ENCODE results near the gene KCNH1.
"Not testable (repeated sequence)": the region's sequence is repeated elsewhere in the genome, so short reads cannot be mapped to it uniquely, and the experiment has no call there.

The KCNH1 gene

GRCh38 chr1:211007830-211008229 lies 126.1 kb downstream of the KCNH1 start:
- no peak overlapping the region for H3K4me3 ChIP-seq (ENCODE audit: low read depth in 1 of 2, low read length in 2 of 2)
- H3K9me3 ChIP-seq (ENCODE audit: low read length): no peaks in the 10 kb centered on the region
- H3K27me3 ChIP-seq (ENCODE audit: control insufficient read depth in 1 of 2, insufficient read depth in 2 of 2, low read length in 2 of 2): no peaks in the 10 kb centered on the region
- H3K4me1 ChIP-seq (ENCODE audit: insufficient read depth, low read length): no peaks in the 10 kb centered on the region
- H3K9ac ChIP-seq (ENCODE audit: low read length): no peak overlapping the region
- no peak overlapping the region for H3K27ac ChIP-seq (ENCODE audit: low read depth, low read length)
- H3K36me3 ChIP-seq (ENCODE audit: insufficient read depth, low read length): no peaks in the 10 kb centered on the region

DNA sequence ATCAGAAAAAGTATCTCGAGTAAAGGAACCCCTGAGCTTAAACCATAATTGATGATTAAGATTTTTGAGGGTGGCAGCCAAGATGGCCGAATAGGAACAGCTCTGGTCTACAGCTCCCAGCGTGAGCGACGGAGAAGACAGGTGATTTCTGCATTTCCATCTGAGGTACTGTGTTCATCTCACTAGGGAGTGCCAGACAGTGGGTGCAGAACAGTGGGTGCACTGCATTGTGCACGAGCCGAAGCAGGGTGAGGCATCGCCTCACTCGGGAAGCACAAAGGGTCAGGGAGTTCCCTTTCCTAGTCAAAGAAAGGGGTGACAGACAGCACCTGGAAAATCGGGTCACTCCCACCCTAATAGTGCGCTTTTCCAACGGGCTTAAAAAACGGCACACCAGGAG lies 138.0 kb downstream of the KCNH1 start:
- not testable (repeated sequence) for H3K4me3 ChIP-seq (ENCODE audit: low read depth in 1 of 2, low read length in 2 of 2); H3K27ac ChIP-seq (ENCODE audit: low read depth, low read length); H3K27me3 ChIP-seq (ENCODE audit: control insufficient read depth in 1 of 2, insufficient read depth in 2 of 2, low read length in 2 of 2); H3K36me3 ChIP-seq (ENCODE audit: insufficient read depth, low read length); H3K9ac ChIP-seq (ENCODE audit: low read length); H3K9me3 ChIP-seq (ENCODE audit: low read length); H3K4me1 ChIP-seq (ENCODE audit: insufficient read depth, low read length)

DNA sequence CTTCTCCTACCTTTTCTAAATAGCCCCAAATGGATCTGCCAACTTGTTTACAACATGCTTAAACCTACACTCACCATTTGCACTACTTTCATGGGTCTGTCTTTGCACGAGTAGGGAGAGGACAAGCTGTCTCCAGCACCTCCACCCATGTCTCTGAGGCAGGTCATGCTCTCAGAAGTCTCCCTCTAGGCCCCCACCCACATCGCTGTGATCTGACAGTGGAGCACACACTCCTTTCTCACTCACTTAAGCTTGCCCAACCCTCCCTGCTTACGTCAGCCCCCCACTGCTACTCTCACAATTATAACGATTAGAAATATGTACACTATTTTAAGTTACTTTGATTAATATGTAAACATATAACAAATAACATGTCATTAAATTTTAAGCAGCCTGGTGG lies 141.1 kb downstream of the KCNH1 start:
- H3K27ac ChIP-seq (ENCODE audit: low read depth, low read length): no peak overlapping the region
- no peaks in the 10 kb centered on the region for H3K27me3 ChIP-seq (ENCODE audit: control insufficient read depth in 1 of 2, insufficient read depth in 2 of 2, low read length in 2 of 2)
- no peak overlapping the region for H3K4me3 ChIP-seq (ENCODE audit: low read depth in 1 of 2, low read length in 2 of 2)
- H3K4me1 ChIP-seq (ENCODE audit: insufficient read depth, low read length): no peaks in the 10 kb centered on the region
- no peak overlapping the region for H3K9ac ChIP-seq (ENCODE audit: low read length)
- no peaks in the 10 kb centered on the region for H3K36me3 ChIP-seq (ENCODE audit: insufficient read depth, low read length)
- no peaks in the 10 kb centered on the region for H3K9me3 ChIP-seq (ENCODE audit: low read length)

GRCh38 chr1:210989905-210990304 lies 144.0 kb downstream of the KCNH1 start:
- Histone ChIP-seq H3K27ac (ENCODE audit: low read depth, low read length) (no peak overlapping the region), H3K27me3 (ENCODE audit: control insufficient read depth in 1 of 2, insufficient read depth in 2 of 2, low read length in 2 of 2) (no peaks in the 10 kb centered on the region), H3K9me3 (ENCODE audit: low read length) (no peaks in the 10 kb centered on the region), H3K4me3 (ENCODE audit: low read depth in 1 of 2, low read length in 2 of 2) (no peak overlapping the region), H3K36me3 (ENCODE audit: insufficient read depth, low read length) (no peaks in the 10 kb centered on the region), H3K9ac (ENCODE audit: low read length) (no peak overlapping the region), H3K4me1 (ENCODE audit: insufficient read depth, low read length) (no peaks in the 10 kb centered on the region)

DNA sequence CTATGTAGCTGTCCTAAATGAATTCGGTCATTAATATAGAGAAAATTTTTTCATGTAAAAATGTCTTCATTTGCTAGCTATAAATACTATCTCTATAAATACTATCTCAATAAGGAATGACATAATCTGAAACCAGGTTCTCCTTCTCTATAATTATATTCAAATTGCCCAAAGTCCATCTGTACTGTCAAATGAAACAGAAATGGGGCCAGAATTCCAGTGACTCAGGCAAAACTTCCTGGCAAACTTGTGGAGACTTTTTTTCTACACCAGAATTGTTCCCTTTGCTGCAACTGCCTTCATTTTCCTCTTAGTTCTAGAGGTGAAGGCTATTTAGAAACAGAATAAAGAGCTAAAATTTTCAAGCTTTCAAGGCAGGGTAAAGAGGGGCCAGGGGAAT lies 152.5 kb downstream of the KCNH1 start:
- H3K27ac ChIP-seq (ENCODE audit: low read depth, low read length): no peak overlapping the region
- H3K9ac ChIP-seq (ENCODE audit: low read length): no peak overlapping the region
- H3K9me3 ChIP-seq (ENCODE audit: low read length): no peaks in the 10 kb centered on the region
- H3K27me3 ChIP-seq (ENCODE audit: control insufficient read depth in 1 of 2, insufficient read depth in 2 of 2, low read length in 2 of 2): no peaks in the 10 kb centered on the region
- no peaks in the 10 kb centered on the region for H3K36me3 ChIP-seq (ENCODE audit: insufficient read depth, low read length)
- no peak overlapping the region for H3K4me3 ChIP-seq (ENCODE audit: low read depth in 1 of 2, low read length in 2 of 2)
- H3K4me1 ChIP-seq (ENCODE audit: insufficient read depth, low read length): no peaks in the 10 kb centered on the region

GRCh38 chr1:210980082-210980481 lies 153.9 kb downstream of the KCNH1 start:
- Histone ChIP-seq H3K9ac (ENCODE audit: low read length) (no peak overlapping the region), H3K27ac (ENCODE audit: low read depth, low read length) (no peak overlapping the region), H3K4me1 (ENCODE audit: insufficient read depth, low read length) (no peaks in the 10 kb centered on the region), H3K36me3 (ENCODE audit: insufficient read depth, low read length) (no peaks in the 10 kb centered on the region), H3K9me3 (ENCODE audit: low read length) (no peaks in the 10 kb centered on the region), H3K4me3 (ENCODE audit: low read depth in 1 of 2, low read length in 2 of 2) (no peak overlapping the region), H3K27me3 (ENCODE audit: control insufficient read depth in 1 of 2, insufficient read depth in 2 of 2, low read length in 2 of 2) (no peaks in the 10 kb centered on the region)

DNA sequence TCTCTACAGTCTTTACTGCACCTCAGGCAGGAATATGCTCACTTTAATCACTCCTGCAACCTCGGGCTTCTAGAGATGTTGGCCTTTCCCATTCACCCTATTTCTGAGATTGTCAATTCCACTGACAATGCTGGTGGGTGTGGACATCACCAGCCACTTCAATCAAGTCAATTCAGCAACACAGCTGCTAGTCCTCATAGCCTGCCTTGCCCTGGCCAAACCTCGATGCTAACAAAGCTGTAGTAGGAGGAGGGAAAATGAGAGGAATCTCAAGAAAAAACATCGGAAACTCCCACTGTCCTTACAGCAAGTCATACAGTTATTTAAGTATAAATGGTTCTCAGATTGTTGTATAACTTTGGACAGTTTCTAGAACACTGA lies 155.0 kb downstream of the KCNH1 start:
- H3K27ac ChIP-seq (ENCODE audit: low read depth, low read length): no peak overlapping the region
- no peak overlapping the region for H3K9ac ChIP-seq (ENCODE audit: low read length)
- no peaks in the 10 kb centered on the region for H3K36me3 ChIP-seq (ENCODE audit: insufficient read depth, low read length)
- H3K4me3 ChIP-seq (ENCODE audit: low read depth in 1 of 2, low read length in 2 of 2): no peak overlapping the region
- H3K27me3 ChIP-seq (ENCODE audit: control insufficient read depth in 1 of 2, insufficient read depth in 2 of 2, low read length in 2 of 2): no peaks in the 10 kb centered on the region
- no peaks in the 10 kb centered on the region for H3K4me1 ChIP-seq (ENCODE audit: insufficient read depth, low read length)
- no peaks in the 10 kb centered on the region for H3K9me3 ChIP-seq (ENCODE audit: low read length)

- Histone ChIP-seq H3K36me3 (ENCODE audit: insufficient read depth, low read length) (no peaks in the 10 kb centered on the region), H3K27ac (ENCODE audit: low read depth, low read length) (no peak overlapping the region), H3K4me3 (ENCODE audit: low read depth in 1 of 2, low read length in 2 of 2) (no peak overlapping the region), H3K9me3 (ENCODE audit: low read length) (no peaks in the 10 kb centered on the region), H3K9ac (ENCODE audit: low read length) (no peak overlapping the region), H3K4me1 (ENCODE audit: insufficient read depth, low read length) (no peaks in the 10 kb centered on the region), H3K27me3 (ENCODE audit: control insufficient read depth in 1 of 2, insufficient read depth in 2 of 2, low read length in 2 of 2) (no peaks in the 10 kb centered on the region)
Measured at GRCh38 chr1:210978316-210978973, 155.5 kb downstream of the KCNH1 start.

DNA sequence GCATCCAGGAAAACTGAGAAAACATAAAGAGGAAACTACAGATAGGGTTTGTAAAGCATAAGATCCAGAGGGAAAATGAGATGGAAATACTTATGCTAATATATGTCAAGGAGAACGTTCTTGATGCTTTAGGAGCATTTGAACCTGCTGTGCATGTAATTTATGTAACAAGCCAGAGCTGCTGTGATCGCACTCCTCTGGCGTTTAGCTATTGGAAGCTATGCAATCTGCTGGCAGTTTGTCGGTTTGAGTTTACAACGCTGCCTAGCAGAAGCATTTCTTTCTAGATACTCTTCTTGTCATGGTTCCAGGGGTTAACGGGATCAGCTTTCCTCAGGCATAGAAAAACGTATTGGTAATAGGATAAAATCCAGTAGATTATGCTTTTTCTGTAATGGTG lies 182.7 kb downstream of the KCNH1 start:
- H3K27ac ChIP-seq (ENCODE audit: low read depth, low read length): no peak overlapping the region
- H3K36me3 ChIP-seq (ENCODE audit: insufficient read depth, low read length): no peaks in the 10 kb centered on the region
- H3K27me3 ChIP-seq (ENCODE audit: control insufficient read depth in 1 of 2, insufficient read depth in 2 of 2, low read length in 2 of 2): no peaks in the 10 kb centered on the region
- no peaks in the 10 kb centered on the region for H3K4me1 ChIP-seq (ENCODE audit: insufficient read depth, low read length)
- no peak overlapping the region for H3K4me3 ChIP-seq (ENCODE audit: low read depth in 1 of 2, low read length in 2 of 2)
- H3K9ac ChIP-seq (ENCODE audit: low read length): no peak overlapping the region
- H3K9me3 ChIP-seq (ENCODE audit: low read length): no peaks in the 10 kb centered on the region

DNA sequence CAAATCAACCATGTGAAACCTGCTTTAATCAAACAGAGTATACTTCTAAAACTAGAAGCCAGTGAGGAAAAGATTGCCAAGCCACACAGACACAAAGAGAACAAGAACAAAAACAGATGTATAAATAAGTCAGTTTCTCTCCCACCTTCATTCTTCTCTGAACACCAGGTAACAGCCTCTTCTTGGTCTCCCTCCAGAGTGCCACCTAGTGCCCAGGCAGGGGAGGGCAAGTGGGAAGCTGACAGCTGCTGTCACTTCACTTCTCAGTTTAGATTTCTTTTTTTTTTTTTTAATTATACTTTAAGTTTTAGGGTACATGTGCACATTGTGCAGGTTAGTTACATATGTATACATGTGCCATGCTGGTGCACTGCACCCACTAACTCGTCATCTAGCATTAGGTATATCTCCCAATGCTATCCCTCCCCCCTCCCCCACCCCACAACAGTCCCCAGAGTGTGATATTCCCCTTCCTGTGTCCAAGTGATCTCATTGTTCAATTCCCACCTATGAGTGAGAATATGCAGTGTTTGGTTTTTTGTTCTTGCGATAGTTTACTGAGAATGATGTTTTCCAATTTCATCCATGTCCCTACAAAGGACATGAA lies 183.9 kb downstream of the KCNH1 start:
- not testable (repeated sequence) for H3K9ac ChIP-seq (ENCODE audit: low read length); H3K4me1 ChIP-seq (ENCODE audit: insufficient read depth, low read length); H3K9me3 ChIP-seq (ENCODE audit: low read length); H3K27ac ChIP-seq (ENCODE audit: low read depth, low read length); H3K36me3 ChIP-seq (ENCODE audit: insufficient read depth, low read length); H3K27me3 ChIP-seq (ENCODE audit: control insufficient read depth in 1 of 2, insufficient read depth in 2 of 2, low read length in 2 of 2); H3K4me3 ChIP-seq (ENCODE audit: low read depth in 1 of 2, low read length in 2 of 2)

GRCh38 chr1:210949489-210949888 lies 184.5 kb downstream of the KCNH1 start:
- Histone ChIP-seq H3K36me3 (ENCODE audit: insufficient read depth, low read length) (no peaks in the 10 kb centered on the region), H3K27ac (ENCODE audit: low read depth, low read length) (no peak overlapping the region), H3K9ac (ENCODE audit: low read length) (no peak overlapping the region)

DNA sequence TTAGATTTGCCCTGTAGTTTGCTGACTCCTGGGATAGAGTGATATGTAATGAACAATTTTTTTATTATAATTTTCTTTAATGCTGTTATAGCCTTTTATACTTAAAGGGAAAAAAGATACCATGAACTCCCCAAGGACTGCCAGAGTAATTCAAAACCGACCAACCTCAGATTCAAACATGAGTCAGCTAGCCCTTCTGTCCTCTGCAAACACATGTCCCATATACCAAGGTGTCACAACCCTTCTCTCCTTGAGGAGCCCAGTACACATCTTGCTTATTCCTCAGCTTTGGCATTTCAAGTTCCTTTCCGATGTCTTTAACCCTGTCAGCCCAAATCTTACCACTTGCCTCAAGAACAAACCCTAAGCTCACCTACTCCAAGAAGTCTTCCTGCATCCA lies 184.9 kb downstream of the KCNH1 start:
- Histone ChIP-seq H3K27me3 (ENCODE audit: control insufficient read depth in 1 of 2, insufficient read depth in 2 of 2, low read length in 2 of 2) (no peaks in the 10 kb centered on the region), H3K4me3 (ENCODE audit: low read depth in 1 of 2, low read length in 2 of 2) (no peak overlapping the region), H3K36me3 (ENCODE audit: insufficient read depth, low read length) (no peaks in the 10 kb centered on the region), H3K9ac (ENCODE audit: low read length) (no peak overlapping the region), H3K27ac (ENCODE audit: low read depth, low read length) (no peak overlapping the region), H3K4me1 (ENCODE audit: insufficient read depth, low read length) (no peaks in the 10 kb centered on the region), H3K9me3 (ENCODE audit: low read length) (no peaks in the 10 kb centered on the region)

More at GRCh38 chr1:210949489-210949888, 184.5 kb downstream of the KCNH1 start:
- H3K27me3 ChIP-seq (ENCODE audit: control insufficient read depth in 1 of 2, insufficient read depth in 2 of 2, low read length in 2 of 2): no peaks in the 10 kb centered on the region
- H3K9me3 ChIP-seq (ENCODE audit: low read length): no peaks in the 10 kb centered on the region
- H3K4me3 ChIP-seq (ENCODE audit: low read depth in 1 of 2, low read length in 2 of 2): no peak overlapping the region
- no peaks in the 10 kb centered on the region for H3K4me1 ChIP-seq (ENCODE audit: insufficient read depth, low read length)
